Peyer's patch (tissue), 4 donors: ENCODE results near the gene MTERF2. TPM values are rescaled to one million over a fixed set of nuclear protein-coding genes. Genes with fewer than 3 reads are reported as not detected.

ENCODE experiments used
- DNase-seq, 3 donors: peaks; one replicate each; pipeline ENCODE4 v3.0.0-alpha.2; 2017 to 2019
- H3K27ac ChIP-seq, 4 donors: fragments of 200-600 bp; sonication (generic); one replicate each; pipeline ENCODE4 v1.5.1; 2016 to 2019
- H3K27me3 ChIP-seq, 2 donors: fragments of 200-600 bp; sonication (generic); one replicate each; pipeline ENCODE4 v1.5.1; 2019
- H3K36me3 ChIP-seq, 3 donors: fragments of 200-600 bp; sonication (generic); one replicate each; pipeline ENCODE4 v1.5.1; 2016 to 2019
- H3K4me1 ChIP-seq, 4 donors: fragments of 200-600 bp; sonication (generic); one replicate each; pipeline ENCODE4 v1.5.1; 2016 to 2019
- H3K4me3 ChIP-seq, 4 donors: fragments of 200-600 bp; sonication (generic); 1 replicate in 3 of 4; 2 replicates in 1 of 4; pipeline ENCODE4 v1.5.1; 2016 to 2019; ENCODE audit warnings: mild to moderate bottlenecking in 1 of 4
- H3K9me3 ChIP-seq, 4 donors: fragments of 200-600 bp; sonication (generic); one replicate each; pipeline ENCODE4 v1.5.1; 2016 to 2019; ENCODE audit warnings: mild to moderate bottlenecking in 1 of 4
- POLR2A ChIP-seq, 2 donors: fragments of 450-650 bp; IDR thresholded peaks; one replicate each; pipeline ENCODE4 v1.5.1; 2017; ENCODE audit warnings: antibody characterized with exemption in 2 of 2, mild to moderate bottlenecking in 2 of 2, moderate library complexity in 2 of 2
- total RNA-seq, 4 donors: library from RNA; depleted of rRNA; stranded (reverse); fragments of >200 nt; gene quantifications; one replicate each; pipeline ENCODE4 v1.1.0, GENCODE V29; 2016
- TF ChIP-seq, protein P1 (sequence below), 6 experiments: fragments of 450-650 bp in 4 of 6; fragments of 200-600 bp in 2 of 6; sonication (generic) in 1 of 6; IDR thresholded peaks; one replicate each; pipeline ENCODE4 v1.5.1; 2017 to 2019; ENCODE audit warnings: antibody characterized with exemption in 6 of 6, mild to moderate bottlenecking in 3 of 6, moderate library complexity in 1 of 6

MTERF2 gene
- total RNA-seq, 4 donors from 2014 or later, result 10.9 to 19.0 (median 14.8) TPM

DNA sequence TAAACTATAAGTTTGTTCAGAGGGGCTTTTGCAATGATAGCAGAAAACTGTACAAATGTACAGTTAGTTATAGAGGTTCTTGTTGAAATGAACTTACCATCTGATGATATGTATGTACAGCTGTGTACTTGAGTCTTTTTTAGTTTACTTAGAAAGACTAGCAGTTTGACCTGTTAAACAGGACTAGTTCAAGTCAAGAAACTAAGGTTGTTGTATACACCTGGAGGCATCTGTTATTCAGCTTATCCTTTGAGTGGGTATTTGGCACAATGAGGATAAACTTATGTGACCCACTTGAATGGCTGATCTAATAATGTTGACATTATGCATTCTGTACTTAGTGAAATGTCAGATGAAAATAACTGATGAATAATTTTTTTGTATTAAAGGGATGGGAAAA lies 13.4 kb downstream of the MTERF2 start:
- no peaks in the 10 kb centered on the region for H3K27me3 ChIP-seq
- H3K9me3 ChIP-seq, result no peaks in the 10 kb centered on the region
- no peak overlapping the region for H3K27ac ChIP-seq
- H3K4me1 ChIP-seq, result peaks cover 0 to 53% (median 5%) of the 10 kb centered on the region in 4 donors
- no peak for TF ChIP-seq POLR2A (IDR thresholded peaks at IDR 0.05)
- TF ChIP-seq, protein P1, sequence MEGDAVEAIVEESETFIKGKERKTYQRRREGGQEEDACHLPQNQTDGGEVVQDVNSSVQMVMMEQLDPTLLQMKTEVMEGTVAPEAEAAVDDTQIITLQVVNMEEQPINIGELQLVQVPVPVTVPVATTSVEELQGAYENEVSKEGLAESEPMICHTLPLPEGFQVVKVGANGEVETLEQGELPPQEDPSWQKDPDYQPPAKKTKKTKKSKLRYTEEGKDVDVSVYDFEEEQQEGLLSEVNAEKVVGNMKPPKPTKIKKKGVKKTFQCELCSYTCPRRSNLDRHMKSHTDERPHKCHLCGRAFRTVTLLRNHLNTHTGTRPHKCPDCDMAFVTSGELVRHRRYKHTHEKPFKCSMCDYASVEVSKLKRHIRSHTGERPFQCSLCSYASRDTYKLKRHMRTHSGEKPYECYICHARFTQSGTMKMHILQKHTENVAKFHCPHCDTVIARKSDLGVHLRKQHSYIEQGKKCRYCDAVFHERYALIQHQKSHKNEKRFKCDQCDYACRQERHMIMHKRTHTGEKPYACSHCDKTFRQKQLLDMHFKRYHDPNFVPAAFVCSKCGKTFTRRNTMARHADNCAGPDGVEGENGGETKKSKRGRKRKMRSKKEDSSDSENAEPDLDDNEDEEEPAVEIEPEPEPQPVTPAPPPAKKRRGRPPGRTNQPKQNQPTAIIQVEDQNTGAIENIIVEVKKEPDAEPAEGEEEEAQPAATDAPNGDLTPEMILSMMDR (IDR thresholded peaks at IDR 0.05), result no peak
- no peak overlapping the region for H3K4me3 ChIP-seq
- no peak for DNase-seq
- peaks cover 0 to 31% (median 0%) of the 10 kb centered on the region in 3 donors for H3K36me3 ChIP-seq

DNA sequence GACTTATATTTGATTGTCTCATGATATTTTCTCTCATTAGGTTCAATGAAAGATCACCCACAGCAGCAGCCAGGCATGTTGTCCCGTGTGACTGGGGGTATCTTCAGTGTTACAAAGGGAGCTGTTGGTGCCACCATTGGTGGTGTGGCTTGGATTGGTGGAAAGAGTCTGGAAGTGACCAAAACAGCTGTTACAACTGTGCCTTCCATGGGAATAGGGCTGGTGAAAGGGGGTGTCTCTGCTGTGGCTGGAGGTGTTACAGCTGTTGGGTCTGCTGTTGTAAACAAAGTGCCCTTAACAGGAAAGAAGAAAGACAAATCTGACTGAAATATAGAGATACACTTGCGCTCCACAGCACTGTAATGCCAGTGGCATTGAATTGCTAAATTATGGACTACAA lies 15.9 kb downstream of the MTERF2 start:
- TF ChIP-seq POLR2A (IDR thresholded peaks at IDR 0.05), result no peak
- TF ChIP-seq, protein P1 (IDR thresholded peaks at IDR 0.05), result no peak
- Histone ChIP-seq H3K4me3 (no peak overlapping the region), H3K36me3 (peaks cover 0 to 45% (median 0%) of the 10 kb centered on the region in 3 donors), H3K27me3 (no peaks in the 10 kb centered on the region), H3K4me1 (peaks cover 0 to 28% (median 5%) of the 10 kb centered on the region in 4 donors), H3K27ac (no peak overlapping the region), H3K9me3 (no peaks in the 10 kb centered on the region)
- no peak for DNase-seq

DNA sequence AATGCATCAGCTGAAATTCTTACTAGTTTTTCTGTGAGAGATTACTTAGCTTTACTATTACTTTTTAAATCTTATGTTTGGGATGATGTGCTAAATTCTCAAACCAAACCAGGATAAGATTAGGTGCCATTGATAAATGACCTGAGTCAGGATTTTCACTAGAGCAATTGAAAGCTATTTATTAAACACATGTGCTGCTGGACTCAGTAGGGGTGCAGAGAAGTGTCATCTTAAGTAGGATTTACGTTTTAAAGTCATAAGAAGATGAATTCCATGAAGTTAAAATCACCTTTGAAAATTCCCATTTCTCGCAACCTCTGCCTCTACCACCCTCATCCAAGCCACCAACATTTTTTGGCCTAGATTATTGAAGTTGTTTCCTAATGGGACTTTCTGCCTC lies 22.4 kb downstream of the MTERF2 start:
- no peak overlapping the region for H3K27ac ChIP-seq
- peaks cover 0 to 23% (median 0%) of the 10 kb centered on the region in 3 donors for H3K36me3 ChIP-seq
- no peaks in the 10 kb centered on the region for H3K27me3 ChIP-seq
- no peak overlapping the region for H3K4me3 ChIP-seq
- DNase-seq, result no peak
- no peaks in the 10 kb centered on the region for H3K4me1 ChIP-seq
- no peak for TF ChIP-seq POLR2A (IDR thresholded peaks at IDR 0.05)
- TF ChIP-seq, protein P1 (IDR thresholded peaks at IDR 0.05), result no peak
- H3K9me3 ChIP-seq, result no peaks in the 10 kb centered on the region

DNA sequence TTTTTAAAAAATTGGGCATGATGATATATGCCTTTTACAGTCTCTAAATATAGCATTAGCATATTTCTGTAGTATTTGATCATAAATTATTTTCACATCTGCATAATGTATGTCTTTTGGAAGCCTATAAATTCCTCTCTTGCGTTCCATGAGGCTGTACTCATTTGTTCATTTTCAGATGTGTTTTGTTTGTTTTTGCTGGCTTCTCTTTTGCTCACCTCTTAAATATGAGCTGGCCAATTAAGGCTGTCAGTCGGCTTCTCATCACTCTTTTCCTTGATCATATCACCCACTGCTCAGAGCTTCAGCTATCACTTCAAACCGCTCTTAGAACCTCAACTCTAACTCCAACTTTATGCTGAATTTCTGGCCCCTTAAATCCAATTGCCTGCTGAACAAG lies 24.7 kb downstream of the MTERF2 start:
- no peak overlapping the region for H3K4me3 ChIP-seq
- peaks cover 0 to 12% (median 3%) of the 10 kb centered on the region in 4 donors for H3K4me1 ChIP-seq
- peaks cover 0 to 5% (median 0%) of the 10 kb centered on the region in 3 donors for H3K36me3 ChIP-seq
- H3K9me3 ChIP-seq, result no peaks in the 10 kb centered on the region
- no peak for DNase-seq
- TF ChIP-seq POLR2A (IDR thresholded peaks at IDR 0.05), result no peak
- TF ChIP-seq, protein P1 (IDR thresholded peaks at IDR 0.05), result no peak
- no peak overlapping the region for H3K27ac ChIP-seq
- no peaks in the 10 kb centered on the region for H3K27me3 ChIP-seq

DNA sequence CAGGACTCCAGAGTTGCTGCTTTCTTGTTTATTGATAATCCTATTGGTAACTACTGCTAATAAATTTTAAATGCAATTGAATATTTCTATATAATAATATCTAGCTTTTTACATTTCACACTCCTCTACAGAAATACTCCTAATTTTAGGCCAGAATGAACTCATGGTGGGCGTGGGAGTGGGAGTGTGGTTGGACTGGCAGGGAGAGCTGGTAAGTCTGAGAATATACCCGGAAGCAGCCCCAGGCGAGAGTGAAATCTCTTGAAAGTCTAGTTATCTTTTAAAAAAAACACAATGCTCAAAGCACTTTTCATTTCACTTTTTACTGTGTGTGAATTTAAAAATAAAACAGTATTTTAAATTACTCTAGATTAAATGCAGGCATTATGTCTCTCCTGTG lies 26.5 kb downstream of the MTERF2 start:
- no peak for TF ChIP-seq POLR2A (IDR thresholded peaks at IDR 0.05)
- TF ChIP-seq, protein P1 (IDR thresholded peaks at IDR 0.05), result no peak
- peaks cover 0 to 13% (median 3%) of the 10 kb centered on the region in 4 donors for H3K4me1 ChIP-seq
- H3K36me3 ChIP-seq, result peaks cover 0 to 3% (median 0%) of the 10 kb centered on the region in 3 donors
- H3K9me3 ChIP-seq, result no peaks in the 10 kb centered on the region
- no peak overlapping the region for H3K27ac ChIP-seq
- no peak overlapping the region for H3K4me3 ChIP-seq
- no peak for DNase-seq
- H3K27me3 ChIP-seq, result no peaks in the 10 kb centered on the region

DNA sequence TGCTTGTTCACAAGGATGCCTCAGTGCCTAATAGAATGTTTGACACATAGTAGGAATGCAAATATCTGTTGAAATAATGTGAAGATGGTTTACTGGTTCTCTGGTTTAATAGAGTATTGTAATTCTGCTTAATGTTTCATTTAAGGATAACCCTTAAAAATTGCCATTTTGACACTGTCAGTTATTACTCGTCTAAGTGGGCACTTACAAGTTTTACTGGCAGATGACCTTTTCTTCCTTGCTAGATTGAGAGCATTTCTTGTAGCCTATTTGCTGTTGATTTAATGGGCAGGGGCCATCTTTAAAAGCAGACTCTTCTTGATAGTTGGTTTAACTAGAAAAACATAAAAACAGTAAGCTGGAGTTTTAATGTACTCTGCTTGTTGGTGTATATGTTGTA lies 29.4 kb downstream of the MTERF2 start:
- Histone ChIP-seq H3K9me3 (no peaks in the 10 kb centered on the region), H3K27ac (no peak overlapping the region), H3K4me3 (peak overlapping the region in 3 of 4 donors; percentile 95 to 98 (median 98)), H3K4me1 (peaks cover 0 to 30% (median 3%) of the 10 kb centered on the region in 4 donors), H3K36me3 (peaks cover 0 to 3% (median 0%) of the 10 kb centered on the region in 3 donors), H3K27me3 (no peaks in the 10 kb centered on the region)
- no peak for DNase-seq
- no peak for TF ChIP-seq POLR2A (IDR thresholded peaks at IDR 0.05)
- TF ChIP-seq, protein P1 (IDR thresholded peaks at IDR 0.05), result no peak
